ENCODE data around the gene OCIAD1. TPM values are rescaled to one million over a fixed set of nuclear protein-coding genes. Genes with fewer than 3 reads are reported as not detected.

Gene OCIAD1
- total RNA-seq, 1 experiment from 2014 or later: 110 TPM

DNA sequence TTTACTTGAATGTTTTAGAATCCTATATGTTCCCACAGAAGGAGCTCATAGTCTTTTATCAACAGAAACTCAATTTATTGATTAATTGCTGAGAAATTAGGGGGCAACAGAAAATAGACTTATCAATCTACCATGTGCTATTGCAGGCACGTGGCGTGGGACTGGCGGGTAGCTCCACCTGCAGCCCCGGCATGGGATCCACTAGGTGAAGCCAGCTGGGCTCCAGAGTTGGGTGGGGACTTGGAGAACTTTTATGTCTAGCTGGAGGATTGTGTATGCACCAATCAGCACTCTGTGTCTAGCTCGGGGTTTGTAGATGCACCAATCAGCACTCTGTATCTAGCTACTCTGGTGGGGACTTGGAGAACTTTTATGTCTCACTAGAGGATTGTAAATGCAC is 3.3 kb upstream of the OCIAD1 start:
- H3K27ac ChIP-seq: no peak overlapping the region
- peaks cover 16% of the 10 kb centered on the region for H3K79me2 ChIP-seq (ENCODE audit: low read depth)
- TF ChIP-seq CTCF (conservative IDR thresholded peaks at IDR 0.05) (no peak), EZH2 (IDR thresholded peaks at IDR 0.05; ENCODE audit: low read depth) (no peak)
- no peak overlapping the region for H3K4me2 ChIP-seq
- no peak overlapping the region for H3K4me3 ChIP-seq
- H3K4me1 ChIP-seq (replicated peaks; ENCODE audit: insufficient read depth): peaks cover 12% of the 10 kb centered on the region
- H2AFZ ChIP-seq: no peak overlapping the region
- 0 out of 2 replicates have a peak, but pooled peaks cover 3% of the 10 kb centered on the region for H3F3A ChIP-seq (ENCODE audit: insufficient read depth, low read depth)
- no peak for DNase-seq
- no TSS peak for BruUV-seq (replicated peaks)
- no peaks in the 10 kb centered on the region for H4K20me1 ChIP-seq (ENCODE audit: insufficient read depth)
- H3K36me3 ChIP-seq (ENCODE audit: low read depth): no peaks in the 10 kb centered on the region
- ChIA-PET POLR2A (ENCODE audit: unreplicated experiment) (no interaction called here), CTCF (no interaction called here)
- no peaks in the 10 kb centered on the region for H3K9me2 ChIP-seq (ENCODE audit: insufficient read depth)
- no peaks in the 10 kb centered on the region for H3K27me3 ChIP-seq (ENCODE audit: insufficient read depth, low read depth)
- intact Hi-C loops (cut with micrococcal nuclease; ENCODE audit: unreplicated experiment): no loop called here
- no peaks in the 10 kb centered on the region for H3K9me3 ChIP-seq (ENCODE audit: insufficient read depth, low read depth)

- H3K9me3 ChIP-seq (ENCODE audit: insufficient read depth, low read depth): no peaks in the 10 kb centered on the region
- peak overlapping the region; percentile 81 for H3K27ac ChIP-seq
- POLR2A ChIA-PET (ENCODE audit: unreplicated experiment): no interaction called here
- no peak for DNase-seq
- BruUV-seq (replicated peaks): TSS peak; percentile 59
- H3K27me3 ChIP-seq (ENCODE audit: insufficient read depth, low read depth): no peaks in the 10 kb centered on the region
- H3F3A ChIP-seq (ENCODE audit: insufficient read depth, low read depth): 0 out of 2 replicates have a peak, but pooled peaks cover 3% of the 10 kb centered on the region
- peaks cover 19% of the 10 kb centered on the region for H3K4me1 ChIP-seq (replicated peaks; ENCODE audit: insufficient read depth)
- TF ChIP-seq EZH2 (IDR thresholded peaks at IDR 0.05; ENCODE audit: low read depth): no peak
- no peak for TF ChIP-seq CTCF (conservative IDR thresholded peaks at IDR 0.05)
- peaks cover 35% of the 10 kb centered on the region for H3K36me3 ChIP-seq (ENCODE audit: low read depth)
- peaks cover 46% of the 10 kb centered on the region for H3K79me2 ChIP-seq (ENCODE audit: low read depth)
- no peaks in the 10 kb centered on the region for H4K20me1 ChIP-seq (ENCODE audit: insufficient read depth)
- intact Hi-C loops (cut with micrococcal nuclease; ENCODE audit: unreplicated experiment): loop anchor here (1.0 to 5.0 kb wide), 3 partner anchors 51 to 254 kb away; partner anchors contain the start of gene FRYL
- no peaks in the 10 kb centered on the region for H3K9me2 ChIP-seq (ENCODE audit: insufficient read depth)
- peak overlapping the region; percentile 97 for H2AFZ ChIP-seq
- H3K4me2 ChIP-seq: peak overlapping the region; percentile 86
- peak overlapping the region; percentile 92 for H3K4me3 ChIP-seq
- CTCF ChIA-PET: interaction anchor here (1.0 kb wide), 1 partner anchor 253 kb away, joined by 3 read pairs; no protein-coding TSS in a partner anchor
Measured at GRCh38 chr4:48831532-48832030, 693 bp downstream of the OCIAD1 start.

- Histone ChIP-seq H3F3A (ENCODE audit: insufficient read depth, low read depth) (0 out of 2 replicates have a peak, but pooled peaks cover 3% of the 10 kb centered on the region), H3K27ac (no peak overlapping the region), H3K36me3 (ENCODE audit: low read depth) (peaks cover 40% of the 10 kb centered on the region), H4K20me1 (ENCODE audit: insufficient read depth) (no peaks in the 10 kb centered on the region), H2AFZ (no peak overlapping the region), H3K4me3 (peak overlapping the region; percentile 92; the same call in 1 of the 2 replicates), H3K9me2 (ENCODE audit: insufficient read depth) (no peaks in the 10 kb centered on the region), H3K9me3 (ENCODE audit: insufficient read depth, low read depth) (no peaks in the 10 kb centered on the region), H3K79me2 (ENCODE audit: low read depth) (peaks cover 46% of the 10 kb centered on the region), H3K4me2 (peak overlapping the region; percentile 86), H3K4me1 (replicated peaks; ENCODE audit: insufficient read depth) (peaks cover 19% of the 10 kb centered on the region), H3K27me3 (ENCODE audit: insufficient read depth, low read depth) (no peaks in the 10 kb centered on the region)
- TF ChIP-seq EZH2 (IDR thresholded peaks at IDR 0.05; ENCODE audit: low read depth) (no peak), CTCF (conservative IDR thresholded peaks at IDR 0.05) (no peak)
- ChIA-PET POLR2A (ENCODE audit: unreplicated experiment) (no interaction called here), CTCF (no interaction called here)
- no peak for DNase-seq
- intact Hi-C loops (cut with micrococcal nuclease; ENCODE audit: unreplicated experiment): loop anchor here (5.0 kb wide), 1 partner anchor 255 kb away; no protein-coding TSS in a partner anchor
- no TSS peak for BruUV-seq (replicated peaks)
Measured at GRCh38 chr4:48832571-48832970, 1.7 kb downstream of the OCIAD1 start.
